Mesenchymal stem cell (in vitro differentiated cells and primary cell): ENCODE results near the gene FOXK1.

Source experiments
- DNase-seq: peaks from one replicate; pipeline ENCODE4 v3.0.0-alpha.2; 2013
- H2AFZ ChIP-seq: one replicate; pipeline ENCODE4 v1.6.1; 2013; ENCODE audit warnings: low read depth, mild to moderate bottlenecking, control low read depth, inconsistent platforms, low read length, moderate library complexity
- H2AK5ac ChIP-seq: 2 replicates; pipeline ENCODE4 v1.6.1; 2013; ENCODE audit warnings: low read length, moderate library complexity, mild to moderate bottlenecking, inconsistent platforms; ENCODE audit not compliant: severe bottlenecking
- H2BK120ac ChIP-seq: one replicate; pipeline ENCODE4 v1.6.1; 2013; ENCODE audit warnings: low read depth, mild to moderate bottlenecking, inconsistent platforms, low read length, moderate library complexity
- H2BK12ac ChIP-seq, 2 experiments: one replicate each; pipeline ENCODE4 v1.6.1; 2013; ENCODE audit warnings: inconsistent platforms in 2 of 2, low read length in 2 of 2, mild to moderate bottlenecking in 2 of 2, moderate library complexity in 2 of 2, control low read depth in 1 of 2
- H2BK15ac ChIP-seq: one replicate; pipeline ENCODE4 v1.6.1; 2013; ENCODE audit warnings: mild to moderate bottlenecking, low read depth, inconsistent platforms; ENCODE audit not compliant: poor library complexity, severe bottlenecking
- H2BK5ac ChIP-seq: 2 replicates; pipeline ENCODE4 v1.6.1; 2013; ENCODE audit warnings: low read depth, mild to moderate bottlenecking, low read length, control low read depth, inconsistent platforms; ENCODE audit not compliant: poor library complexity, severe bottlenecking
- H3K14ac ChIP-seq, 2 experiments: one replicate each; pipeline ENCODE4 v1.6.1; 2013; ENCODE audit warnings: inconsistent platforms in 2 of 2, low read length in 2 of 2, control low read depth in 1 of 2, mild to moderate bottlenecking in 1 of 2, moderate library complexity in 1 of 2
- H3K18ac ChIP-seq, 2 experiments: one replicate each; pipeline ENCODE4 v1.6.1; 2013; ENCODE audit warnings: inconsistent platforms in 2 of 2, low read length in 2 of 2, control low read depth in 1 of 2, low read depth in 1 of 2, mild to moderate bottlenecking in 1 of 2
- H3K23ac ChIP-seq, 2 experiments: one replicate each; pipeline ENCODE4 v1.6.1; 2013; ENCODE audit warnings: inconsistent platforms in 2 of 2, low read length in 2 of 2, mild to moderate bottlenecking in 2 of 2, moderate library complexity in 2 of 2, control low read depth in 1 of 2
- H3K27ac ChIP-seq: 2 replicates; pipeline ENCODE4 v1.5.1; 2013; ENCODE audit warnings: mild to moderate bottlenecking, moderate library complexity, low read length, control low read depth, inconsistent platforms; ENCODE audit not compliant: poor library complexity, severe bottlenecking
- H3K27me3 ChIP-seq, 2 experiments: 2 replicates each; pipeline versions ENCODE4 v1.6.1 to v1.7.0; 2013; ENCODE audit warnings: low read length in 2 of 2, mild to moderate bottlenecking in 2 of 2, moderate library complexity in 2 of 2, control low read depth in 1 of 2, inconsistent platforms in 1 of 2; ENCODE audit not compliant: control insufficient read depth in 1 of 2, insufficient read depth in 1 of 2
- H3K36me3 ChIP-seq, 2 experiments: 2 replicates each; pipeline versions ENCODE4 v1.6.1 to v1.7.0; 2013; ENCODE audit warnings: low read length in 2 of 2, control low read depth in 1 of 2, inconsistent platforms in 1 of 2, low read depth in 1 of 2, mild to moderate bottlenecking in 1 of 2; ENCODE audit not compliant: insufficient read depth in 2 of 2, control insufficient read depth in 1 of 2
- H3K4ac ChIP-seq, 2 experiments: one replicate each; pipeline ENCODE4 v1.6.1; 2013; ENCODE audit warnings: inconsistent platforms in 2 of 2, low read length in 2 of 2, mild to moderate bottlenecking in 2 of 2, moderate library complexity in 2 of 2, control low read depth in 1 of 2, low read depth in 1 of 2
- H3K4me1 ChIP-seq: 2 replicates; pipeline ENCODE4 v1.6.1; 2013; ENCODE audit warnings: low read depth, low read length, control low read depth; ENCODE audit not compliant: control insufficient read depth, insufficient read depth
- H3K4me2 ChIP-seq: 2 replicates; pipeline ENCODE4 v1.6.1; 2013; ENCODE audit warnings: low read length, mild to moderate bottlenecking, inconsistent platforms; ENCODE audit not compliant: poor library complexity, severe bottlenecking
- H3K4me3 ChIP-seq, 2 experiments: 2 replicates each; pipeline versions ENCODE4 v1.5.1 to v1.7.0; 2013; ENCODE audit warnings: low read length in 2 of 2, mild to moderate bottlenecking in 2 of 2, control low read depth in 1 of 2, low read depth in 1 of 2; ENCODE audit not compliant: insufficient read depth in 1 of 2
- H3K79me1 ChIP-seq: replicated peaks from 2 replicates; pipeline ENCODE4 v1.6.1; 2013; ENCODE audit warnings: mild to moderate bottlenecking, control low read depth, low read length, inconsistent platforms; ENCODE audit not compliant: poor library complexity, severe bottlenecking
- H3K9ac ChIP-seq: 2 replicates; pipeline ENCODE4 v1.7.0; 2013; ENCODE audit warnings: mild to moderate bottlenecking, low read length, moderate library complexity
- H3K9me3 ChIP-seq: 2 replicates; pipeline ENCODE4 v1.7.0; 2013; ENCODE audit warnings: mild to moderate bottlenecking, low read length; ENCODE audit not compliant: control insufficient read depth
- H4K8ac ChIP-seq: one replicate; pipeline ENCODE4 v1.6.1; 2013; ENCODE audit warnings: inconsistent platforms, mild to moderate bottlenecking, low read length, moderate library complexity
- H4K91ac ChIP-seq: one replicate; pipeline ENCODE4 v1.6.1; 2013; ENCODE audit warnings: mild to moderate bottlenecking, low read length, inconsistent platforms
- WGBS: methylation state at CpG from one replicate; pipeline ENCODE4 v1.1.7; 2013; ENCODE audit warnings: mixed read lengths; 5-methylcytosine and 5-hydroxymethylcytosine counted together

FOXK1 gene

DNA sequence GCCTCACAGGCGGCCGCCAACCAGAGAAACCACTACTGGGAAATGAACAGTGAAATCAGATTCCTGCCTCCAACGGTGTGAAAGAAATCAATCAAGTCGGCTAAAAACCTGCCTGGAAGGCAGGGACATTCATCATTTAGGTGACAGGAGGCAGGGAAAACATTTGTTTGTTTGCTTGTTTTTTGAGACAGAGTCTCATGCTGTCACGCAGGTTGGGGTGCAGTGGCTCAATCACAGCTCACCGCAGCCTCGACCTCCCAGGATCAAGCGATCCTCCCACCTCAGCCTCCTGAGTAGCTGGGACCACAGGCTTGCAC lies 123.8 kb downstream of the FOXK1 start:
- Histone ChIP-seq H3K4me3 (no peak overlapping the region), H4K8ac (no peak overlapping the region), H3K4ac (no peak overlapping the region), H3K9me3 (no peaks in the 10 kb centered on the region), H2AK5ac (no peak overlapping the region), H2BK15ac (no peak overlapping the region), H4K91ac (no peak overlapping the region), H2BK5ac (no peak overlapping the region), H2AFZ (no peak overlapping the region), H3K18ac (no peak overlapping the region), H2BK120ac (no peak overlapping the region), H3K9ac (no peak overlapping the region), H3K14ac (no peak overlapping the region), H3K27ac (no peak overlapping the region), H3K4me1 (peaks cover 8% of the 10 kb centered on the region), H3K79me1 (no peaks in the 10 kb centered on the region), H3K27me3 (peaks cover 9 to 34% of the 10 kb centered on the region in 2 experiments), H3K4me2 (no peak overlapping the region), H2BK12ac (no peak overlapping the region), H3K23ac (no peak overlapping the region), H3K36me3 (no peaks in the 10 kb centered on the region)
- 83% methylated on average over 7 of the region's 8 CpGs for WGBS
- DNase-seq = no peak

DNA sequence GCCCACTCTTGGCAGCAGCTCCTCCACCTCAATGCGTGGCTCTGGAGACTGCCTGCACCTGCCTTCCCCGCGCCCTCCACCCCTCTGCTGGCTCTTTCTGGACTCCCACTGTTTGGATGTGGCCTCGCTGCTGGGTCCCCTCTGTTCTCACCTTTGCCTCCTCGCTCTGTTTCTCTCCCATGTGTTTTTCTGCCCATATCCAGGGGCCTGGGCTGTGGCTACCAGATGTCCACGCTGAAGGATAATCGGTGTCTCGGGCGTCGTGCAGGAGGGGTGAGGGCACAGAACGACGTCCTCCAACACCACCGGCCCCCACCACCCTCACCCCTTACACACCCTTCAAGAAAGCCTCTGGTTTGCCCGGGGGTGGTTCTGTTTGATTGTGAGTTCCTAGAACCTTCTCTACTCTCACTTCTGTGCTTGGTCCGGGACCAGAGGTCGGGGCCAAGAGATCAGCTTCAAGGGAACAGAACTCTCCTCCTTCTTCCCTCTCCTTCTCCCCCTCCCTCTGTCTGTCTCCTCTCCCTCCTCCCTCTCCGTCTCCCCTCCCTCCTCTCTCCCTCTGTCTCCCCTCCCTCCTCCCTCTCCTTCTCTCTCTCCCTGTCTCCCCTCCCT lies 125.0 kb downstream of the FOXK1 start:
- no peak for DNase-seq
- 85% methylated on average over 17 of the region's 17 CpGs for WGBS
- Histone ChIP-seq H2BK5ac (no peak overlapping the region), H2BK120ac (no peak overlapping the region), H3K9ac (no peak overlapping the region), H3K27me3 (peaks cover 9 to 34% of the 10 kb centered on the region in 2 experiments), H3K4me1 (peaks cover 8% of the 10 kb centered on the region), H3K27ac (no peak overlapping the region), H3K36me3 (no peaks in the 10 kb centered on the region), H3K9me3 (no peaks in the 10 kb centered on the region), H3K4ac (no peak overlapping the region), H3K4me2 (no peak overlapping the region), H3K14ac (no peak overlapping the region), H3K79me1 (no peaks in the 10 kb centered on the region), H3K18ac (no peak overlapping the region), H2AK5ac (no peak overlapping the region), H3K4me3 (no peak overlapping the region), H2BK12ac (no peak overlapping the region), H2BK15ac (no peak overlapping the region), H4K91ac (no peak overlapping the region), H3K23ac (no peak overlapping the region), H2AFZ (no peak overlapping the region), H4K8ac (no peak overlapping the region)

DNA sequence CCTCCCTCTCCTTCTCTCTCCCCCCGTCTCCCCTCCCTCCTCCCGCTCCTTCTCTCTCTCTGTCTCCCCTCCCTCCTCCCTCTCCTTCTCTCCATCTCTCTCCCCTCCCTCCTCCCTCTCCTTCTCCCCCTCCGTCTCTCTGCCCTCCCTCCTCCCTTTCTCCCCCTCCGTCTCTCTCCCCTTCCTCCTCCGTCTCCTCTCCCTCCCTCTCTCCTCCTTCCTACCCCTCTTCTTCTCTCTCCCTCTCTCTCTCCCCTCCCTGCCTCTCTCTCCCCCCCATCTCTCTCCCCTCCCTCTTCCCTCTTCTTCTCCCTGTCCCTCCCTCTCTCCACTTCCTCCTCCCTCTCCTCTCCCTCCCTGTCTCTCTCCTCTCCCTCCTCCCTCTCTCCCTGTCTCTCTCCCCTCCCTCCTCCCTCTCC lies 125.5 kb downstream of the FOXK1 start:
- Histone ChIP-seq H3K18ac (no peak overlapping the region), H3K4me2 (no peak overlapping the region), H2BK5ac (no peak overlapping the region), H2BK15ac (no peak overlapping the region), H3K23ac (no peak overlapping the region), H3K4ac (no peak overlapping the region), H3K27me3 (peaks cover 9 to 34% of the 10 kb centered on the region in 2 experiments), H3K79me1 (no peaks in the 10 kb centered on the region), H2BK12ac (no peak overlapping the region), H3K36me3 (no peaks in the 10 kb centered on the region), H3K4me3 (no peak overlapping the region), H4K8ac (no peak overlapping the region), H2BK120ac (no peak overlapping the region), H2AFZ (no peak overlapping the region), H3K4me1 (peaks cover 8% of the 10 kb centered on the region), H2AK5ac (no peak overlapping the region), H3K14ac (no peak overlapping the region), H3K9me3 (peaks cover under 1% of the 10 kb centered on the region), H3K9ac (no peak overlapping the region), H4K91ac (no peak overlapping the region), H3K27ac (no peak overlapping the region)
- WGBS = 60% methylated on average over 5 of the region's 5 CpGs
- no peak for DNase-seq

DNA sequence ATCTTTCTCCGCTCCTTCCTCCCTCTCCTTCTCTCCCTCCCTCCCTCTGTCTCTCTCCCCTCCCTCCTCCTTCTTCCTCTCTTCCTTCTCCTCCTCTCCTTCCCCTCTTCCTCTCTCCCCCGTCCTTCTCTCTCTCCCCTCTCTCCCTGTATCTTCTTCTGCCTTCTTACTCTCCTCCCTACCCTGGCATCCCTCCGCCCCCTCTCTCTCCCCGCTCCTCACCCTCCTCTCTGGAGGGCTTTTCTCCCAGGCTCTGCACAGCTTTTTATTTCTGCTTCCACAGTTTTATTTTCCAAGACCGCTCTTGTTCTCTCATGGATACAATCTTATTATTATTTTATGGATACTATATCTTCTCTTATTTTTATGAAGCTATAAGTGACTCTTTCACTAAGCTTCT lies 125.9 kb downstream of the FOXK1 start:
- H3K4me2 ChIP-seq = no peak overlapping the region
- no peak overlapping the region for H3K27ac ChIP-seq
- no peak overlapping the region for H2BK15ac ChIP-seq
- H3K9ac ChIP-seq = no peak overlapping the region
- 79% methylated on average over 4 of the region's 5 CpGs for WGBS
- no peak overlapping the region for H3K23ac ChIP-seq
- no peak overlapping the region for H2BK5ac ChIP-seq
- no peak overlapping the region for H2AK5ac ChIP-seq
- H4K8ac ChIP-seq = no peak overlapping the region
- no peak overlapping the region for H3K18ac ChIP-seq
- peaks cover 8% of the 10 kb centered on the region for H3K4me1 ChIP-seq
- H2AFZ ChIP-seq = no peak overlapping the region
- no peak overlapping the region for H2BK120ac ChIP-seq
- H3K14ac ChIP-seq = no peak overlapping the region
- H4K91ac ChIP-seq = no peak overlapping the region
- no peaks in the 10 kb centered on the region for H3K79me1 ChIP-seq
- no peak overlapping the region for H3K4ac ChIP-seq
- H3K27me3 ChIP-seq = peaks cover 9 to 38% of the 10 kb centered on the region in 2 experiments
- DNase-seq = no peak
- no peak overlapping the region for H3K4me3 ChIP-seq
- H2BK12ac ChIP-seq = no peak overlapping the region
- peaks cover 5% of the 10 kb centered on the region for H3K9me3 ChIP-seq
- H3K36me3 ChIP-seq = no peaks in the 10 kb centered on the region
